Kidney (tissue), 14 donors: ENCODE measurements around the gene SCAPER. TPM values are rescaled to one million over a fixed set of nuclear protein-coding genes. Genes with fewer than 3 reads are reported as not detected.
"Not testable (repeated sequence)": the region's sequence is repeated elsewhere in the genome, so short reads cannot be mapped to it uniquely, and the experiment has no call there.

Source experiments
- DNase-seq, 5 donors: peaks; one replicate each; pipeline ENCODE4 v3.0.0-alpha.2; 2013 to 2020
- FAIRE-seq: peaks from 2 replicates; lab custom pipeline; 2012; peaks lifted over from hg19 to GRCh38; lab: Jason Lieb, UNC
- H3K27ac ChIP-seq, 2 donors: one replicate each; pipeline ENCODE4 v1.7.0; 2013; ENCODE audit warnings: low read depth in 2 of 2, low read length in 2 of 2, inconsistent platforms in 1 of 2
- H3K27me3 ChIP-seq: one replicate; pipeline ENCODE4 v1.7.1; 2013; ENCODE audit warnings: low read length, inconsistent platforms; ENCODE audit not compliant: control insufficient read depth, insufficient read depth
- H3K36me3 ChIP-seq, 3 donors: one replicate each; pipeline versions ENCODE4 v1.7.0 to v1.7.1; 2013; ENCODE audit warnings: low read length in 3 of 3, control low read depth in 1 of 3, inconsistent platforms in 1 of 3; ENCODE audit not compliant: insufficient read depth in 3 of 3, control insufficient read depth in 2 of 3
- H3K4me1 ChIP-seq, 3 donors: one replicate each; pipeline versions ENCODE4 v1.7.0 to v1.7.1; 2013; ENCODE audit warnings: low read length in 3 of 3, inconsistent platforms in 1 of 3, low read depth in 1 of 3; ENCODE audit not compliant: control insufficient read depth in 2 of 3, insufficient read depth in 2 of 3
- H3K4me3 ChIP-seq, 3 donors: one replicate each; pipeline versions ENCODE4 v1.7.0 to v1.8.1; 2013; ENCODE audit warnings: low read length in 3 of 3, control low read depth in 1 of 3, inconsistent platforms in 1 of 3
- H3K9ac ChIP-seq, 3 donors: one replicate each; pipeline versions ENCODE4 v1.7.0 to v1.7.1; 2013; ENCODE audit warnings: low read length in 3 of 3, control low read depth in 1 of 3, inconsistent platforms in 1 of 3
- H3K9me3 ChIP-seq, 3 donors: one replicate each; pipeline versions ENCODE4 v1.7.0 to v1.7.1; 2013; ENCODE audit warnings: low read length in 3 of 3, control low read depth in 1 of 3, inconsistent platforms in 1 of 3; ENCODE audit not compliant: control insufficient read depth in 2 of 3, insufficient read depth in 1 of 3
- intact Hi-C: fragments of 100-400 bp; cut with DNase I; formaldehyde crosslinking; loops from one replicate; pipeline ENCODE4 v1.11.1; 2022
- polyA plus RNA-seq: library from polyadenylated mRNA; stranded (reverse); fragments of 350-450 nt; fragmentation: Illumina TruSeq; extraction: RNeasy Lipid Tissue Mini Kit (QIAGEN cat#74804); gene quantifications from one replicate; pipeline ENCODE4 v1.2.3, GENCODE V29; 2014; ENCODE audit warnings: low read depth, low replicate concordance; ENCODE audit not compliant: insufficient read depth
- total RNA-seq: library from RNA; stranded (reverse); fragmentation: NEBNext Ultra II Directional; extraction: Animal tissue kit (Norgen Biotek cat#: 25700); gene quantifications from one replicate; pipeline ENCODE4 v1.2.1, GENCODE V29; 2021
- TF ChIP-seq, protein P1 (sequence below): IDR thresholded peaks from 3 replicates; pipeline ENCODE4 v1.5.1; 2012; ENCODE audit warnings: mild to moderate bottlenecking, moderate library complexity, borderline replicate concordance; ENCODE audit not compliant: insufficient read depth; ENCODE audit errors: extremely low read depth
- donor health status: control.
- donor health status: control.
- donor health status: control.
- donor health status: control.
- donor health status: control.
- donor health status: DM: yes; HTN: yes; CAD: no.
- donor health status: Normal renal cell carcinoma (clear cell type).

Gene SCAPER
- total and polyA plus RNA-seq, 2 donors from 2014 or later = 11.6 to 39.4 TPM

DNA sequence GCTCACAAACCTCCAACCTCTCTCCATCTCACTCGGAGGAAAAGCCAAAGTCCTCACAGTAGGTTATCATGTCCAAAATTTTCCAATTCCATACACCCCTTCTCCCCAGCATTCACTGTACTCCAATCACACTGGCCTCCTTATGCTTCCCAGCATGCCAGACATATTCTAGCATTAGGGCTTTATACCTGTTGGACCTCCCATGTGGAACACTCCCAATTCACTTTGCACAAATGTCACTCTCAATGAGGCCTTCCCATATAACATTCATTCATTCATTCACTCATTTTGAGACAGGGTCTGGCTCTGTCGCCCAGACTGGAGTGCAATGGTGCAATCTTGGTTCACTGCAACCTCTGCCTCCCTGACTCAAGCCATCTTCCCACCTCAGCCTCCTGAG is 19.9 kb downstream of the SCAPER start:
- FAIRE-seq (no peak), DNase-seq (no peak)
- Histone ChIP-seq H3K36me3 (no peaks in the 10 kb centered on the region), H3K9me3 (no peaks in the 10 kb centered on the region), H3K27ac (no peak overlapping the region), H3K4me1 (no peaks in the 10 kb centered on the region), H3K27me3 (no peaks in the 10 kb centered on the region), H3K4me3 (no peak overlapping the region), H3K9ac (no peak overlapping the region)
- intact Hi-C loops = no loop called here
- TF ChIP-seq, protein P1, sequence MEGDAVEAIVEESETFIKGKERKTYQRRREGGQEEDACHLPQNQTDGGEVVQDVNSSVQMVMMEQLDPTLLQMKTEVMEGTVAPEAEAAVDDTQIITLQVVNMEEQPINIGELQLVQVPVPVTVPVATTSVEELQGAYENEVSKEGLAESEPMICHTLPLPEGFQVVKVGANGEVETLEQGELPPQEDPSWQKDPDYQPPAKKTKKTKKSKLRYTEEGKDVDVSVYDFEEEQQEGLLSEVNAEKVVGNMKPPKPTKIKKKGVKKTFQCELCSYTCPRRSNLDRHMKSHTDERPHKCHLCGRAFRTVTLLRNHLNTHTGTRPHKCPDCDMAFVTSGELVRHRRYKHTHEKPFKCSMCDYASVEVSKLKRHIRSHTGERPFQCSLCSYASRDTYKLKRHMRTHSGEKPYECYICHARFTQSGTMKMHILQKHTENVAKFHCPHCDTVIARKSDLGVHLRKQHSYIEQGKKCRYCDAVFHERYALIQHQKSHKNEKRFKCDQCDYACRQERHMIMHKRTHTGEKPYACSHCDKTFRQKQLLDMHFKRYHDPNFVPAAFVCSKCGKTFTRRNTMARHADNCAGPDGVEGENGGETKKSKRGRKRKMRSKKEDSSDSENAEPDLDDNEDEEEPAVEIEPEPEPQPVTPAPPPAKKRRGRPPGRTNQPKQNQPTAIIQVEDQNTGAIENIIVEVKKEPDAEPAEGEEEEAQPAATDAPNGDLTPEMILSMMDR = no peak

DNA sequence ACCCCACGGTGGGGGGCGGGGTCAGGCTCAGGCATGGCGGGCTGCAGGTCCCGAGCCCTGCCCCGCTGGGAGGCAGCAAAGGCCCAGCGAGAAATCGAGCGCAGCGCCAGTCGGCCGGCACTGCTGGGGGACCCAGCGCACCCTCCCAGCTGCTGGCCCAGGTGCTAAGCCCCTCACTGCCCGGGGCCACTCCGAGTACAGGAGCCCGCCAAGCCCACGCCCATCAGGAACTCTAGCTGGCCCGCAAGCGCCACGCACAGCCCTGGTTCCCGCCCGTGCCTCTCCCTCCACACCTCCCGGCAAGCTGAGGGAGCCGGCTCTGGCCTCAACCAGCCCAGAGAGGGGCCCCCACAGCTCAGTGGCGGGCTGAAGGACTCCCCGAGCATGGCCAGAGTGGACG is 29.2 kb downstream of the SCAPER start:
- no peaks in the 10 kb centered on the region for H3K27me3 ChIP-seq
- TF ChIP-seq, protein P1 = no peak
- H3K4me3 ChIP-seq = no peak overlapping the region
- no peaks in the 10 kb centered on the region for H3K4me1 ChIP-seq
- DNase-seq = peak in 1 of 5 donors; percentile 62
- FAIRE-seq = no peak
- no peaks in the 10 kb centered on the region for H3K9me3 ChIP-seq
- intact Hi-C loops = no loop called here
- no peak overlapping the region for H3K9ac ChIP-seq
- no peaks in the 10 kb centered on the region for H3K36me3 ChIP-seq
- H3K27ac ChIP-seq = no peak overlapping the region

DNA sequence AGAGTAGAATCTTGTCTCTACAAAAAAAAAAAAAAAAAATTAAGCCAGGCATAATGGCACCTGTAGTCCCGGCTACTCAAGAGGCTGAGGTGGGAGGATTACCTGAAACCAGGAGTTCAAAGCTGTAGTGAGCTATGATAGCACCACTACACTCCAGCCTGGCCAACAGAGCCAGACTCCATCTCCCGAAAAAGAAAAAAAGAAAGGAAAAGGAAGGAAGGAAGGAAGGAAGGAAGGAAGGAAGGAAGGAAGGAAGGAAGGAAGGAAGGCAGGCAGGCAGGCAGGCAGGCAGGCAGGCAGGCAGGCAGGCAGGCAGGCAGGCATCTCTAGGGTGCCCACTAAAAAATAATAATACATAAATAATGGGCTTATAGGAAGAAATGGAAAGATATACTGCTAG is 32.1 kb downstream of the SCAPER start:
- FAIRE-seq, H3K4me1 ChIP-seq, H3K4me3 ChIP-seq, DNase-seq, H3K9me3 ChIP-seq, H3K9ac ChIP-seq, H3K27ac ChIP-seq, intact Hi-C loops, H3K36me3 ChIP-seq, H3K27me3 ChIP-seq: not testable (repeated sequence)

DNA sequence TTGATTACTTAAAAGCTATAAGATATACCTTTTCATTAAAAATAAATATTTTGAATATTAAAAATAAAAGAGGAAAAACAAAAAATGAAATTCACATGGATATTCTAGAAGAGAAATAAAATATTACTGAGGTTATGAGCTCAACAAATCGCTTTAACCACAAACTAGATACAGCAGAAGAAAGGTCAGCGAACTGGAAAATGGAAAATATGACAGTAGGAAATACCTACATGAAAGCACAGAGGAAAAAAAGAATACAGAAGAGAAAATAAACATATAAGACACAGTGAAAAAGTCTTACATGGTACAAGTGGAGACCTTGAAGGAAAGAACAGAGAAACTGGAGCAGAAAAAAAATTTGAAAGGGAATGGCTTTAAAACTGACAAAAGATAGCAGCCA is 33.2 kb downstream of the SCAPER start:
- Histone ChIP-seq H3K9me3 (no peaks in the 10 kb centered on the region), H3K36me3 (no peaks in the 10 kb centered on the region), H3K4me1 (no peaks in the 10 kb centered on the region), H3K4me3 (no peak overlapping the region), H3K27ac (no peak overlapping the region), H3K9ac (no peak overlapping the region), H3K27me3 (no peaks in the 10 kb centered on the region)
- FAIRE-seq = no peak
- no peak for DNase-seq
- TF ChIP-seq, protein P1 = no peak
- intact Hi-C loops = no loop called here
